DND-41 (cell line): ENCODE results near the gene SLC30A10.

Experiments
- EZH2 ChIP-seq: IDR thresholded peaks from 3 replicates; pipeline ENCODE4 v1.6.1; 2012; ENCODE audit warnings: borderline replicate concordance, low read depth, mild to moderate bottlenecking, moderate library complexity, low read length, inconsistent platforms; ENCODE audit not compliant: severe bottlenecking
- TF ChIP-seq, protein P1 (sequence below): IDR thresholded peaks from 2 replicates; pipeline ENCODE4 v1.5.1; 2012; ENCODE audit warnings: borderline replicate concordance, low read length, moderate library complexity, mild to moderate bottlenecking; ENCODE audit not compliant: poor library complexity, severe bottlenecking; ENCODE audit errors: extremely low read depth

GRCh38 chr1:219875860-219876259, 52.5 kb downstream of the SLC30A10 start:
- no peak for TF ChIP-seq EZH2
- TF ChIP-seq, protein P1, sequence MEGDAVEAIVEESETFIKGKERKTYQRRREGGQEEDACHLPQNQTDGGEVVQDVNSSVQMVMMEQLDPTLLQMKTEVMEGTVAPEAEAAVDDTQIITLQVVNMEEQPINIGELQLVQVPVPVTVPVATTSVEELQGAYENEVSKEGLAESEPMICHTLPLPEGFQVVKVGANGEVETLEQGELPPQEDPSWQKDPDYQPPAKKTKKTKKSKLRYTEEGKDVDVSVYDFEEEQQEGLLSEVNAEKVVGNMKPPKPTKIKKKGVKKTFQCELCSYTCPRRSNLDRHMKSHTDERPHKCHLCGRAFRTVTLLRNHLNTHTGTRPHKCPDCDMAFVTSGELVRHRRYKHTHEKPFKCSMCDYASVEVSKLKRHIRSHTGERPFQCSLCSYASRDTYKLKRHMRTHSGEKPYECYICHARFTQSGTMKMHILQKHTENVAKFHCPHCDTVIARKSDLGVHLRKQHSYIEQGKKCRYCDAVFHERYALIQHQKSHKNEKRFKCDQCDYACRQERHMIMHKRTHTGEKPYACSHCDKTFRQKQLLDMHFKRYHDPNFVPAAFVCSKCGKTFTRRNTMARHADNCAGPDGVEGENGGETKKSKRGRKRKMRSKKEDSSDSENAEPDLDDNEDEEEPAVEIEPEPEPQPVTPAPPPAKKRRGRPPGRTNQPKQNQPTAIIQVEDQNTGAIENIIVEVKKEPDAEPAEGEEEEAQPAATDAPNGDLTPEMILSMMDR, result no peak
